ENCODE results near the gene RIMBP2. TPM values are rescaled to one million over a fixed set of nuclear protein-coding genes. Genes with fewer than 3 reads are reported as not detected.

The RIMBP2 gene
- total and polyA plus RNA-seq, 4 donors = 0.05 to 2.9 (median 0.95) TPM

GRCh38 chr12:130476451-130477135 is 239.5 kb downstream of the RIMBP2 start:
- Histone ChIP-seq H3K9me3 (ENCODE audit: control insufficient read depth in 4 of 4, insufficient read depth in 3 of 4, low read length in 3 of 4) (peaks cover 0 to 5% (median 0%) of the 10 kb centered on the region in 4 donors), H3K36me3 (ENCODE audit: control insufficient read depth in 4 of 4, insufficient read depth in 4 of 4, low read length in 4 of 4) (no peaks in the 10 kb centered on the region), H3K4me3 (no peak overlapping the region), H3K4me1 (ENCODE audit: control insufficient read depth in 5 of 5, insufficient read depth in 5 of 5, low read length in 5 of 5) (peaks cover 0 to 2% (median 0%) of the 10 kb centered on the region in 5 donors), H3K9ac (ENCODE audit: insufficient read depth in 1 of 2, low read length in 2 of 2) (no peak overlapping the region), H3K27me3 (ENCODE audit: control insufficient read depth in 3 of 3, insufficient read depth in 3 of 3, low read length in 2 of 3) (peaks cover 0 to 4% (median 2%) of the 10 kb centered on the region in 3 donors), H3K27ac (ENCODE audit: low read depth in 1 of 2, low read length in 1 of 2) (no peak overlapping the region)
- no peak for ATAC-seq (ENCODE audit: insufficient read depth, low FRiP score)
- no peak for TF ChIP-seq CTCF (IDR thresholded peaks at IDR 0.05; ENCODE audit: control extremely low read depth, extremely low read depth)
- peak in 2 of 3 donors; percentile 21 to 23 for DNase-seq
- 46 to 55% methylated on average over 20 of the region's 20 CpGs for WGBS, 2 donors

- WGBS, 2 donors = 69 to 71% methylated on average over 27 of the region's 27 CpGs
- H3K4me1 ChIP-seq (ENCODE audit: control insufficient read depth in 5 of 5, insufficient read depth in 5 of 5, low read length in 5 of 5) = peaks cover 0 to 2% (median 0%) of the 10 kb centered on the region in 5 donors
- no peaks in the 10 kb centered on the region for H3K36me3 ChIP-seq (ENCODE audit: control insufficient read depth in 4 of 4, insufficient read depth in 4 of 4, low read length in 4 of 4)
- H3K27ac ChIP-seq (ENCODE audit: low read depth in 1 of 2, low read length in 1 of 2) = no peak overlapping the region
- peaks cover 0 to 4% (median 2%) of the 10 kb centered on the region in 3 donors for H3K27me3 ChIP-seq (ENCODE audit: control insufficient read depth in 3 of 3, insufficient read depth in 3 of 3, low read length in 2 of 3)
- no peak for TF ChIP-seq CTCF (IDR thresholded peaks at IDR 0.05; ENCODE audit: control extremely low read depth, extremely low read depth)
- no peak overlapping the region for H3K9ac ChIP-seq (ENCODE audit: insufficient read depth in 1 of 2, low read length in 2 of 2)
- H3K9me3 ChIP-seq (ENCODE audit: control insufficient read depth in 4 of 4, insufficient read depth in 3 of 4, low read length in 3 of 4) = peaks cover 0 to 5% (median 0%) of the 10 kb centered on the region in 4 donors
- DNase-seq (no peak), ATAC-seq (ENCODE audit: insufficient read depth, low FRiP score) (no peak)
- no peak overlapping the region for H3K4me3 ChIP-seq
Measured at GRCh38 chr12:130474599-130475269, 241.4 kb downstream of the RIMBP2 start.

GRCh38 chr12:130473266-130473665 is 242.8 kb downstream of the RIMBP2 start:
- Histone ChIP-seq H3K27me3 (ENCODE audit: control insufficient read depth in 3 of 3, insufficient read depth in 3 of 3, low read length in 2 of 3) (peaks cover 0 to 4% (median 2%) of the 10 kb centered on the region in 3 donors), H3K9ac (ENCODE audit: insufficient read depth in 1 of 2, low read length in 2 of 2) (no peak overlapping the region), H3K4me3 (no peak overlapping the region), H3K4me1 (ENCODE audit: control insufficient read depth in 5 of 5, insufficient read depth in 5 of 5, low read length in 5 of 5) (peaks cover 0 to 2% (median 0%) of the 10 kb centered on the region in 5 donors), H3K36me3 (ENCODE audit: control insufficient read depth in 4 of 4, insufficient read depth in 4 of 4, low read length in 4 of 4) (no peaks in the 10 kb centered on the region), H3K27ac (ENCODE audit: low read depth in 1 of 2, low read length in 1 of 2) (no peak overlapping the region), H3K9me3 (ENCODE audit: control insufficient read depth in 4 of 4, insufficient read depth in 3 of 4, low read length in 3 of 4) (peaks cover 0 to 15% (median 0%) of the 10 kb centered on the region in 4 donors)
- DNase-seq = no peak
- ATAC-seq (ENCODE audit: insufficient read depth, low FRiP score) = no peak
- TF ChIP-seq CTCF (IDR thresholded peaks at IDR 0.05; ENCODE audit: control extremely low read depth, extremely low read depth) = no peak
- WGBS, 2 donors = 73 to 78% methylated on average over 17 of the region's 17 CpGs

Measured in lung (tissue), 12 donors.